HEK293T (cell line): ENCODE results near the gene FUBP3.

Source experiments
- ARNT ChIP-seq: fragments of 450-650 bp; IDR thresholded peaks from 2 replicates; pipeline ENCODE4 v1.6.1; 2017; ENCODE audit warnings: mild to moderate bottlenecking
- BHLHE40 ChIP-seq: fragments of 450-650 bp; IDR thresholded peaks from 2 replicates; pipeline ENCODE4 v1.6.1; 2016; ENCODE audit warnings: mild to moderate bottlenecking, moderate library complexity, borderline replicate concordance
- CTBP1 ChIP-seq: fragments of 450-650 bp; IDR thresholded peaks from 2 replicates; pipeline ENCODE4 v1.6.1; 2016; ENCODE audit warnings: borderline replicate concordance
- ELF4 ChIP-seq: fragments of 450-650 bp; IDR thresholded peaks from 2 replicates; pipeline ENCODE4 v1.6.1; 2017; ENCODE audit warnings: antibody characterized with exemption
- FOXA1 ChIP-seq: fragments of 450-650 bp; IDR thresholded peaks from 2 replicates; pipeline ENCODE4 v1.6.1; 2016; ENCODE audit warnings: mild to moderate bottlenecking
- FOXK2 ChIP-seq: fragments of 450-650 bp; IDR thresholded peaks from 2 replicates; pipeline ENCODE4 v1.6.1; 2016; ENCODE audit warnings: mild to moderate bottlenecking
- FOXM1 ChIP-seq: fragments of 450-650 bp; IDR thresholded peaks from 2 replicates; pipeline ENCODE4 v1.6.1; 2017; ENCODE audit warnings: mild to moderate bottlenecking, borderline replicate concordance
- HDGF ChIP-seq: fragments of 450-650 bp; IDR thresholded peaks from 2 replicates; pipeline ENCODE4 v1.6.1; 2017; ENCODE audit warnings: antibody characterized with exemption, borderline replicate concordance
- L3MBTL2 ChIP-seq: fragments of 450-650 bp; conservative IDR thresholded peaks from 2 replicates; pipeline ENCODE4 v1.6.1; 2016; ENCODE audit warnings: mild to moderate bottlenecking
- SP1 ChIP-seq: fragments of 450-650 bp; IDR thresholded peaks from 2 replicates; pipeline ENCODE4 v1.6.1; 2017
- SUZ12 ChIP-seq: fragments of 450-650 bp; IDR thresholded peaks from 2 replicates; pipeline ENCODE4 v1.6.1; 2016; ENCODE audit warnings: mild to moderate bottlenecking
- TARDBP ChIP-seq: fragments of 450-650 bp; IDR thresholded peaks from 2 replicates; pipeline ENCODE4 v1.6.1; 2016
- TF ChIP-seq, protein P1 (sequence below): fragments of 450-650 bp; IDR thresholded peaks from 2 replicates; pipeline ENCODE4 v1.6.1; 2016

DNA sequence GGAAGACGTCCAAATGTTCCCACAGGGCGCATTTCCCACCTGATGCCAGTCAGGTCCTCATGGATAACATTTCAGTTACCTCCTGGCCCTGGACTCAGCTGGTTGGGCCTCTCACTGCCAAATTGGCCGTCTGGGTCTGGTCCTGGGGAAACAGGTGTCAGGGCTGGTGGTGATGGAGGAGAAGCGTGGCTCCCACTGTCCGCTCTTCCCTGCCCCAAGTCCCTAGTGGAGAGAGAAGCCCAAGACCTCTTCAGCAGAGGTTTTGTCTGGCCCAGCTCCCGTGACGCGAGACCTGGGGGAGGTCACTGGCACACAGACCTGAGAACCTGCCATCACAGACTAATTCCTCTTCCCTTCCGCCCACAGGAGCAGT lies 57.3 kb downstream of the FUBP3 start:
- TF ChIP-seq HDGF (no peak), L3MBTL2 (no peak), SP1 (no peak), ELF4 (no peak), TARDBP (no peak), FOXK2 (no peak), BHLHE40 (no peak), ARNT (no peak), FOXA1 (no peak), CTBP1 (no peak), FOXM1 (no peak), SUZ12 (no peak)
- TF ChIP-seq, protein P1, sequence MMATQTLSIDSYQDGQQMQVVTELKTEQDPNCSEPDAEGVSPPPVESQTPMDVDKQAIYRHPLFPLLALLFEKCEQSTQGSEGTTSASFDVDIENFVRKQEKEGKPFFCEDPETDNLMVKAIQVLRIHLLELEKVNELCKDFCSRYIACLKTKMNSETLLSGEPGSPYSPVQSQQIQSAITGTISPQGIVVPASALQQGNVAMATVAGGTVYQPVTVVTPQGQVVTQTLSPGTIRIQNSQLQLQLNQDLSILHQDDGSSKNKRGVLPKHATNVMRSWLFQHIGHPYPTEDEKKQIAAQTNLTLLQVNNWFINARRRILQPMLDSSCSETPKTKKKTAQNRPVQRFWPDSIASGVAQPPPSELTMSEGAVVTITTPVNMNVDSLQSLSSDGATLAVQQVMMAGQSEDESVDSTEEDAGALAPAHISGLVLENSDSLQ = no peak
